ENCODE results near the gene SEPHS2.
"Not testable (repeated sequence)": the region's sequence is repeated elsewhere in the genome, so short reads cannot be mapped to it uniquely, and the experiment has no call there.

SEPHS2 gene

GRCh38 chr16:30464078-30464477, 18.4 kb upstream of the SEPHS2 start:
- no peak for DNase-seq

- not testable (repeated sequence) for DNase-seq
Measured at GRCh38 chr16:30461426-30461825, 15.8 kb upstream of the SEPHS2 start.

- DNase-seq: no peak
Measured at GRCh38 chr16:30459456-30459855, 13.8 kb upstream of the SEPHS2 start.

GRCh38 chr16:30458561-30459394, 13.1 kb upstream of the SEPHS2 start:
- peak; percentile 69 for DNase-seq

- DNase-seq: no peak
Measured at GRCh38 chr16:30457743-30458560, 12.3 kb upstream of the SEPHS2 start.

GRCh38 chr16:30457256-30457655, 11.6 kb upstream of the SEPHS2 start:
- no peak for DNase-seq

- no peak for DNase-seq
Measured at GRCh38 chr16:30456302-30456701, 10.6 kb upstream of the SEPHS2 start.

GRCh38 chr16:30452709-30453580, 7.3 kb upstream of the SEPHS2 start:
- not testable (repeated sequence) for DNase-seq

GRCh38 chr16:30449116-30449435, 3.4 kb upstream of the SEPHS2 start:
- no peak for DNase-seq

GRCh38 chr16:30447512-30448226, 2.0 kb upstream of the SEPHS2 start:
- no peak for DNase-seq

GRCh38 chr16:30446203-30446595, 525 bp upstream of the SEPHS2 start:
- no peak for DNase-seq

- no peak for DNase-seq
Measured at GRCh38 chr16:30445149-30445407, 596 bp downstream of the SEPHS2 start.

GRCh38 chr16:30444231-30445148, 1.2 kb downstream of the SEPHS2 start:
- DNase-seq: no peak

GRCh38 chr16:30443631-30444030, 2.0 kb downstream of the SEPHS2 start:
- DNase-seq: no peak

GRCh38 chr16:30439720-30440348, 5.8 kb downstream of the SEPHS2 start:
- no peak for DNase-seq

GRCh38 chr16:30438835-30439234, 6.8 kb downstream of the SEPHS2 start:
- DNase-seq: no peak

- no peak for DNase-seq
Measured at GRCh38 chr16:30437511-30438046, 8.1 kb downstream of the SEPHS2 start.

GRCh38 chr16:30434852-30435251, 10.8 kb downstream of the SEPHS2 start:
- DNase-seq: no peak

GRCh38 chr16:30430428-30430970, 15.2 kb downstream of the SEPHS2 start:
- no peak for DNase-seq

- peak; percentile 92 for DNase-seq
Measured at GRCh38 chr16:30429678-30430427, 15.8 kb downstream of the SEPHS2 start, which contains the start of gene DCTPP1. DCTPP1 (minus strand) TSS chr16:30430030; CDS start chr16:30429980, 50 bp downstream.

Data from activated T-cell treated with anti-CD3 and anti-CD28 coated beads, Interleukin-2, amount 50 U/mL, for 1 hour (primary cell).